OCI-LY7 (cell line): ENCODE measurements around the gene SLC25A13.

Experiments
- EZH2phosphoT487 ChIP-seq: fragments of 200-600 bp; sonication (generic); IDR thresholded peaks from 2 replicates; pipeline ENCODE4 v1.6.1; 2018; ENCODE audit warnings: low read depth, borderline replicate concordance, mild to moderate bottlenecking, mixed run types, antibody characterized with exemption, low read length, moderate library complexity, mixed read lengths
- TF ChIP-seq, protein P1 (sequence below): fragments of 200-600 bp; sonication (generic); conservative IDR thresholded peaks from 2 replicates; pipeline ENCODE4 v1.5.1; 2014; ENCODE audit warnings: mild to moderate bottlenecking, antibody characterized with exemption, low read length, moderate library complexity, mixed read lengths

DNA sequence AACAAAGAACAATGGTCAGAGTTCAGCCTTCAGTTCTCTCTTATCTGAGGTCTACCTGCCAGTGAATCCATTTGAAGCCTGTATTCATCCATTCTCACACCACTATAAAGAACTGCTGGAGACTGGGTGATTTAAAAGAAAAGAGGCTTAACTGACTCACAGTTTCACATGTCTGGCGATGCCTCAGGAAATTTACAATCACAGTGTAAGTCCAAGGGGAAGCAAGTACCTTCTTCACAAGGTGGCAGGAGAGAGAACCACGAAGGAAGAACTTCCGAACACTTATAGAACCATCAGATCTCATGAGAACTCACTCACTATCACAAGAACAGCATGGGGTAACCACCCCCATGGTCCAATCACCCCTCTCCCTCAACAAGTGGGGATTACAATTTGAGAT lies 33.0 kb upstream of the SLC25A13 start:
- TF ChIP-seq, protein P1, sequence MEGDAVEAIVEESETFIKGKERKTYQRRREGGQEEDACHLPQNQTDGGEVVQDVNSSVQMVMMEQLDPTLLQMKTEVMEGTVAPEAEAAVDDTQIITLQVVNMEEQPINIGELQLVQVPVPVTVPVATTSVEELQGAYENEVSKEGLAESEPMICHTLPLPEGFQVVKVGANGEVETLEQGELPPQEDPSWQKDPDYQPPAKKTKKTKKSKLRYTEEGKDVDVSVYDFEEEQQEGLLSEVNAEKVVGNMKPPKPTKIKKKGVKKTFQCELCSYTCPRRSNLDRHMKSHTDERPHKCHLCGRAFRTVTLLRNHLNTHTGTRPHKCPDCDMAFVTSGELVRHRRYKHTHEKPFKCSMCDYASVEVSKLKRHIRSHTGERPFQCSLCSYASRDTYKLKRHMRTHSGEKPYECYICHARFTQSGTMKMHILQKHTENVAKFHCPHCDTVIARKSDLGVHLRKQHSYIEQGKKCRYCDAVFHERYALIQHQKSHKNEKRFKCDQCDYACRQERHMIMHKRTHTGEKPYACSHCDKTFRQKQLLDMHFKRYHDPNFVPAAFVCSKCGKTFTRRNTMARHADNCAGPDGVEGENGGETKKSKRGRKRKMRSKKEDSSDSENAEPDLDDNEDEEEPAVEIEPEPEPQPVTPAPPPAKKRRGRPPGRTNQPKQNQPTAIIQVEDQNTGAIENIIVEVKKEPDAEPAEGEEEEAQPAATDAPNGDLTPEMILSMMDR = no peak
- no peak for TF ChIP-seq EZH2phosphoT487
